CD4-positive, alpha-beta T cell treated with Interleukin-6 at 100 ng/mL for 8 hours (primary cell): ENCODE results near the gene TPST2.
A peak's percentile ranks its signal among the peaks of the same experiment; 100 is the strongest.

Experiments used
- DNase-seq: peaks from one replicate; pipeline ENCODE4 v3.0.0-alpha.2; 2020; ENCODE audit warnings: mixed read lengths, low spot score

Gene TPST2

GRCh38 chr22:26489447-26490036 lies 100.4 kb downstream of the TPST2 start:
- no peak for DNase-seq

- DNase-seq, result no peak
These were observed 101.9 kb downstream of the TPST2 start for GRCh38 chr22:26487996-26488395.

GRCh38 chr22:26486394-26486793 lies 103.5 kb downstream of the TPST2 start:
- DNase-seq, result no peak

DNA sequence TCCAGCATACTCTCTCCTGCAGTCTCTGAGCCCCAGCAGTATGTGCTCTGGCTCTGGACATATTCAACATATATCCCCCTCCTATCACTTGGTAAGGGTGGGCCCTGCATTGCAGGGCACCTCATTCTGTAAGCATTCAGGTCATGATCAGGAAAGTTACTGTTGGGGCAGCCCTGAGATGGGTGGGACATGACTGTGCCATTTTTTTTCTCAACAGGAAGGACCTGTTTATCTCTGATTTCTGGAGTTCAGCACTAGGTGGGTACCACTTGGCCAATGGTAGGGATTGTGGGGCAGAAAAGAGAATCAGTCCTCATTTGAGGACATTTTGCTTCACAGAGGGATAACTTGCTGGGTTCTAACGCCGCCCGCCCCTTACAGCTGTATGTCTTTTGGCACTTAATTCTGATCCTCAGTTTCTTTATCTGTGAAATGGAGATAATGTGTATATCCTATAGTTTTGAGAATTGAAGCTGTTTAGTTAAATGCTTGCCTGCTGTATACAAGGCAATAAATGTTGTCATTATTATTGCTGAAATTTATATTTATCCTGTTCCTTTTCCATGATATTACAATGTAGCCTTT lies 104.0 kb downstream of the TPST2 start:
- DNase-seq, result no peak

- no peak for DNase-seq
These were observed 104.9 kb downstream of the TPST2 start for GRCh38 chr22:26485013-26485412.

DNA sequence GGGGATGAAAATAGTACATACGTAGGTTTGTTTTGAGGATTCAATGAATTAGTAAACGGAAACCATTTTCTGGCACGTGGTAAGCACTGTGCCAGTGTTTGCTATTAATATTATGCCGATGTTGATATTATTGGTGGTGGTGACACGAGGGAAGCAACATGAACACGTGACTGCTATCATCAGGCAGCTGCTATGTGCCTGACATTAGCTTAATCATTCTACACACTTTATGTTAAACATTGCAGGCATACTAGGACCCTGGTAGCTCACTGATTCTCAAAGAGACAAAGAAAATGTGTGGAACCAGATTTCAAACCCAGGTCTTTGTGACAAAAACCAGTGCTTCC lies 105.6 kb downstream of the TPST2 start:
- peak; percentile 11 for DNase-seq

DNA sequence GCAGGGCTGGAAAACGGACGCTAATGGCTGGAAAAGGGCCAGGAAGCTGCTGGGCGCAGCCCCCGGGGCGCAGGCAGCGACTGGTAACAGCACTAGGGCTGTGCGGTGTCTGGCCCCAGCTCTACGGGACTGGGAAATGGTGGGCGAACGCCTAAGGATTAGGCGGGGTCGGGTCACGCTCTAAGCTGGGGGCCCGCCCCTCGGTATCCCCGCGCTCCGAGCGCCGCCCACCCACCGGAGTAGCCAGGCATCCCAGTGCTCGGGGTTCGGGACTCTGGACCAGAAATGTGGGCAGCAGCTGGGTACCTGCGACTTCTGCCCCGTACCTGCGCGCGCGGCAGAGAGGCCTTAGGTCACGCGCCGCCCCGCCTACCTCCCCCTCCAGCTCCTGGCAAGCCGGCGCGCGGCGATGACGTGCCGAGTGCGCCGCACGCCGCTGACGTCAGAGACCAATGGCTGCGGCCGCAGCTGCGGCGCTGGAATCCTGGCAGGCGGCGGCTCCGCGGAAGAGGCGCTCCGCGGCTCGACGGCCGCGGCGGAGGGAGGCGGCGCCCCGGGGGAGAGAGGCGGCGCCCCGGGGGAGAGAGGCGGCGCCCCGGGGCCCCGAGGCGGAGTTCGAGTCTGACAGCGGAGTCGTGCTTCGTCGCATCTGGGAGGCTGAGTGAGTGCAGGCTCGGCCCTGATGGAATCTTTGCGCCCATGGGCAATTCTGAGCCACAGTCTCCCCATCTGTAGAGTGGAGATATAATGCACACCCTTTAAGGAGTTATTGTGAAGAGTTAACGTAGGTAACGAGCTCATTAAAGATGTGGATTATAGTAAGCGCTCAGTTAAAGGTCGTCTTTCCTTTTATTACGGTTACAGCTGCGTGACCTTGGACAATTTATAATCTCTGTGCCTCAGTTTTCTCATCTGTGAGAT lies 106.2 kb downstream of the TPST2 start, which contains the start of the genes HPS4 and SRRD:
Gene HPS4 (minus strand): TSS at position 345 of the 921 bp plus-strand sequence. CDS start 2,021 bp downstream, outside the sequence.
Gene SRRD (plus strand): TSS at position 439 of the 921 bp plus-strand sequence. CDS start 14 bp downstream, at position 453.
- DNase-seq, result peak; percentile 89

GRCh38 chr22:26483043-26483438 lies 106.9 kb downstream of the TPST2 start:
- no peak for DNase-seq

DNA sequence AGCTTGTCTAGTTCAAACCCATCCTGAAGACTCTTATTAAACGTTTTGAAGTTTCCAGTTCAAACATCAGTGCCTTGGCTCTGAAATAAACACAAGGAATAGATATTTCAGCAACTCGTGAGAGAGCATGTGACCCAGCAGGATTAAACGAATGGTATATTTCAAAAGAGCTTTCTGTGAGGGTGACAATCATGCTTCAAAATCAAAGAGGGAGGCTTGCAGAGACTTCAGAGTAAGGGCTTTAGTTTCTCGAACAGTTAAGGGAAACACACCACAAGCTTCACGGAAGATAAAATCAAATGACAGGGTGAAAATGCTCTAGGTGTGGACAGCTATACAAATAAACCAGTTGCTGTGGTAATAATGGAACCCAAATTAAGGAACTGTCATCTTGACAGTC lies 107.8 kb downstream of the TPST2 start:
- no peak for DNase-seq

GRCh38 chr22:26481694-26482093 lies 108.2 kb downstream of the TPST2 start:
- DNase-seq, result no peak

- no peak for DNase-seq
These were observed 108.7 kb downstream of the TPST2 start for GRCh38 chr22:26481112-26481693.

DNA sequence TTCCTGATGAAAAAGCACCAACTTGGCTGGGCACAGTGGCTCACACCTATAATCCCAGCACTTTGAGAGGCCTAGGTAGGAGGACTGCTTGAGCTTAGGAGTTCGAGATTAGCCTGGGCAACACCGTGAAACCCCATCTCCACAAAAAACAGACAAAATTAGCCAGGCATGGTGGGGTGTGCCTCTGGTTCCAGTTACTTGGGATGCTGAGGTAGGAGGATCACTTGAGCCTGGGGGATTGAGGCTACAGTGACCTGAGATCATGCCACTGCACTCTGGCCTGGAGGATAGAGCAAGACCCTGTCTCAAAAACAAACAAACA lies 109.4 kb downstream of the TPST2 start:
- DNase-seq, result no peak

DNA sequence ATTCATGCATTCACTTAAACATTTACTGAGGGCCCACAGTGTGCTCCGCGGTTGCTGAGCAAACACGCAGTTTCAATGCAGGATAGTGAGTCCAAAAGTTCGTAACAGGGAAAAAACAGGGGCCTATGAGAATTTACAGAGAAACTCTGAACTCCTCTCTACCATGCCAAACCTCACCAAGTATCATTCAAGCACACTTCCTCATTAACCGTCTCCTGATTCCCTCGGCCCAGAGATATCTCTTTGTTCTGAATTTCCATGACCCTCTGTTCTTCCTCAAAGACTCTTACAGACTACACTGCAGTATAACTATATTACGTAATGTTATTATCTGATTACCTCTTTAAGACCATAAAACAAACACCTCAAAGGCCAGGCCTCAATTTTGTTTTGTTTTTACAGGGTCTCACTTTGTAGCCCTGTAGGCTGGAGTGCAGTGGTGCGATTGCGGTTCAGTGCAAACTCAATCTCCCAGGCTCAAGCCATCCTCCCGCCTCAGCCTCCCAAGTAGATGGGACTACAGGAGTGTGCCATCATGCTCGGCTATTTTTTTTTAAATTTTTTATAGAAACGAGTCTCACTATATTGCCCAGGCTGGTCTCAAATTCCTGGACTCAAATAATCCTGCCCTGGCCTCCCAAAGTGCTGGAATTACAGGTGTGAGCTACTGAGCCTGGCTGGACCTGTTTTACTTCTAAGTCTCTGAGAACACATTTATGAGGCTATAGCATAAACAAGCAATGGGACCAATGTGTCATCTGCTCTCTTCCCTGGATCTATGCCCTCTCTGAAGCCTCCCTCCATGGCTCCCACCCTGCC lies 109.9 kb downstream of the TPST2 start:
- no peak for DNase-seq

DNA sequence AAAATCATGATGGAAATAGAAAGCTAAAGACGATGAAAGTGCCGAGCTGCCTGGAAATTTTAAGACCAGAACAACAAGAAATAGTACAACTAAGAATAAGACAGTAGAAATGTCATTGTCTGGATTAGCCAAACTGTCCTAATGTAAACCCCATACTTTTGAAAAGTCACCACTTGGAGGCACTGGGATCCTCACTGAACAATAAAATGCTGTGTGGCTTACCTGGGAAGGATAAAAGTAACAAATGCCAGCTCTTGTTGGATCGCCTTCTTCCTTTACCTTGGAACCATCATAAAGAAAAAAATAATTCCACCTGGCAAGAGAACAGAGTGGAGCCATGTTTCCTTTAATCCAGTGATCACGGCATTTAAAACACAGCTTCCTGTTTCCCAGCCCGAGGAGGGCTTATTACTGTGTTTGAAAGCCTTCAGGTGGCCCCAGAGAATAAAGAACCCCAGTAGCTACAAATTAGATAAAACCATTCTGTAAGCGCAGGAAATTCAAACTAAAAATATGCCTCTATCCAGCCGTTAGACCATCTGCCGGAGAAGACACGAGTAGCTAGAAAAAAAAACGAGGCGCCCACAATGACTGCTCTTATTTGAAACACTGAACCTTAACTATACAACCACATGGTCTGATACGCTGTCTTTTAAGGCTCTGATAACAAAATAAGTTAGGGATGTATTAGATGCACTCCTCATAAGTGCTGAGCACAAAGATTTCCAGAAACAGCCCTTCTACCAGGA lies 110.7 kb downstream of the TPST2 start:
- DNase-seq, result no peak

- no peak for DNase-seq
These were observed 112.6 kb downstream of the TPST2 start for GRCh38 chr22:26477341-26477731.

GRCh38 chr22:26476705-26477340 lies 113.1 kb downstream of the TPST2 start:
- DNase-seq, result no peak

GRCh38 chr22:26474682-26475081 lies 115.2 kb downstream of the TPST2 start:
- DNase-seq, result no peak
